IPS DF 6.9 (cell line): ENCODE measurements around the gene SCAF11.

Experiments
- DNase-seq: peaks from one replicate; pipeline ENCODE4 v3.0.0-alpha.2; 2013; ENCODE audit warnings: low read depth, low spot score
- H3K27ac ChIP-seq: one replicate; pipeline ENCODE4 v1.5.1; 2013; ENCODE audit warnings: low read length, control low read depth
- H3K27me3 ChIP-seq: 2 replicates; pipeline ENCODE4 v1.6.1; 2013; ENCODE audit warnings: mild to moderate bottlenecking, low read length; ENCODE audit not compliant: control insufficient read depth, insufficient read depth
- H3K36me3 ChIP-seq: 2 replicates; pipeline ENCODE4 v1.6.1; 2013; ENCODE audit warnings: low read length; ENCODE audit not compliant: control insufficient read depth, insufficient read depth
- H3K4me1 ChIP-seq: 2 replicates; pipeline ENCODE4 v1.6.1; 2013; ENCODE audit warnings: low read length; ENCODE audit not compliant: control insufficient read depth, insufficient read depth
- H3K4me3 ChIP-seq: 2 replicates; pipeline ENCODE4 v1.5.1; 2013; ENCODE audit warnings: mild to moderate bottlenecking, low read length
- H3K9me3 ChIP-seq: 2 replicates; pipeline ENCODE4 v1.6.1; 2013; ENCODE audit warnings: low read length, inconsistent platforms; ENCODE audit not compliant: control insufficient read depth, insufficient read depth
- WGBS: extraction: QIAGEN DNeasy Blood & Tissue Kit; methylation state at CpG from one replicate; pipeline ENCODE4 v1.1.7; 2013; ENCODE audit warnings: mixed read lengths, missing lambda C conversion rate; ENCODE audit not compliant: insufficient read length, insufficient coverage; 5-methylcytosine and 5-hydroxymethylcytosine counted together

Gene SCAF11

DNA sequence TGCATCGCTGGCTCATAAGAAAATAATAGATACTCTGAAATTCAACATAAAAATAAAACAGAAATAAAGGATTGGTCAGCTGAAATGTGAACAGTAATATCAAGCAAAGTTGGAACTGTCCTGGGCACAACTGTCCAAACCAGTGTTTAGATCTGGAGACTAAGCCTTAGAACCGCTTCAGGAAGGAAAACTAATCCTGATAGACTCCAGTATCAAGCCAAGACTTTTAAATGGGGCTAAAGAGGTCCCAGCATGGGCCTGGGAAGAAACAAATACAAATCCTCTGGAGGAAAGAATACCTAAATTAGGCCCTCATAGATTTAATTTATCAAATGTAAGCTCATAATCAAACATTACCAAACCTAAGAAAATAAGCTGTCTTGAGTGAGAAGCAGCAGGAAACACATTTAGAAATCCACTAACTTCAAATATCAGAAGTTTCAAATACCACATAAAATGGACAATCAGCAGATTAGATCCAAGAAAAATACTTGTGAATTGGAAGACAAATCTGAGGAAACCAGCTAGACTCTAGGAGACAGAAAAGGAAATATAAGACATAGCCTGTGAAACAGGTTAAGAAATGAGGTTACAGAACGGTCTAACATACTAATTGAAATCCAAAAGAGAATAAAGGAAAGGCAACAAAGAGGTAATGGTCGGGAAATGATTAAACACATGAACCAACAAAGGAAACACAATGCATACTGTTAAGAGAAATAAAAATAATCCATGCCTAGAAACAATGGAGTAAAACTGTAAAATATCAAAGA lies 27.6 kb downstream of the SCAF11 start:
- no peaks in the 10 kb centered on the region for H3K36me3 ChIP-seq
- no CpG with 5 or more reads among the region's 4 CpGs for WGBS

DNA sequence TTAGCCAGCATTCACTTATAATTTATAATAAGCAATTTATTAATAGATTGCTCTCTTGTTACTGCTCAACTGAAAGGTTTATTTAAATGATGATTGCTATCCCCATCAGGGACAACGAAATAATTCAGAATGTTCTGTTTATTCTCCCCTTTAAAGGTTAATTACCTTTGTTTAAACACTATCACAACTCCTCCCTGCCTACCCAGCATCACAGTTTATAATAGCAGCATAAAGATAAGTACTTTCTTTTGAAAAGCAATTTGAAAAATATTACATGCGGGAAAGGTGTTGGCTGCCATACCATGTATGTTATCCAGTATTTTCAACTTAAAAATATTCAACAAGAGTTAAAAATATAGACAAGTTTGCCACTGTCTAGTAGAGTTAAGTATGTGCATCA lies 30.6 kb downstream of the SCAF11 start:
- no peaks in the 10 kb centered on the region for H3K4me1 ChIP-seq
- no peaks in the 10 kb centered on the region for H3K27me3 ChIP-seq
- no CpG with 5 or more reads among the region's 2 CpGs for WGBS
- no peak overlapping the region for H3K4me3 ChIP-seq
- no peak for DNase-seq
- no peaks in the 10 kb centered on the region for H3K9me3 ChIP-seq
- H3K36me3 ChIP-seq: no peaks in the 10 kb centered on the region
- H3K27ac ChIP-seq: no peak overlapping the region

More for the DNA sequence above, 27.6 kb downstream of the SCAF11 start:
- no peak for DNase-seq
- Histone ChIP-seq H3K27me3 (no peaks in the 10 kb centered on the region), H3K9me3 (no peaks in the 10 kb centered on the region), H3K4me3 (no peak overlapping the region), H3K27ac (no peak overlapping the region), H3K4me1 (no peaks in the 10 kb centered on the region)

GRCh38 chr12:45959025-45959424 lies 31.3 kb downstream of the SCAF11 start:
- no peak for DNase-seq
- Histone ChIP-seq H3K27me3 (no peaks in the 10 kb centered on the region), H3K4me1 (no peaks in the 10 kb centered on the region), H3K4me3 (no peak overlapping the region), H3K36me3 (no peaks in the 10 kb centered on the region), H3K27ac (no peak overlapping the region), H3K9me3 (no peaks in the 10 kb centered on the region)
- no CpG with 5 or more reads among the region's 5 CpGs for WGBS

DNA sequence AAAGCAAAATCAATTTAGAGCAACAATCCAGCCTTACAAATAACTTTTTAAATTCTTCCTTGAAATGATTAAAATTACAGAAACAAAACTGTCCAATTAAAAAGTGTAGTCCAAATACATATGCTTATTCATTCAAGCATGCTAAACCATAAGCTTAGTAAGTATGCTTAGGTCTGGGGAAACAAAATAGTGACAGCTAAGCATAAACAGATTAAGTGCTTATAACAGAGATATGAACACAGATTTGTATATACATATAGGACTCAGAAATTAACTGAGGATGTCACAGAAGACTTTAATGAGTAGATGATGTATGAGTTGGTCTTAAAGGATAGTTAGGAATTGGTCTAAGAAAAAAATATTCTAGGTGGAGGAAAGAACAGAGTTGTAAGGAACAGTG lies 41.8 kb downstream of the SCAF11 start:
- no peak overlapping the region for H3K4me3 ChIP-seq
- H3K36me3 ChIP-seq: no peaks in the 10 kb centered on the region; the same call in 1 of the 2 replicates
- H3K27me3 ChIP-seq: no peaks in the 10 kb centered on the region
- no peak overlapping the region for H3K27ac ChIP-seq
- H3K4me1 ChIP-seq: no peaks in the 10 kb centered on the region
- H3K9me3 ChIP-seq: no peaks in the 10 kb centered on the region
- no peak for DNase-seq

DNA sequence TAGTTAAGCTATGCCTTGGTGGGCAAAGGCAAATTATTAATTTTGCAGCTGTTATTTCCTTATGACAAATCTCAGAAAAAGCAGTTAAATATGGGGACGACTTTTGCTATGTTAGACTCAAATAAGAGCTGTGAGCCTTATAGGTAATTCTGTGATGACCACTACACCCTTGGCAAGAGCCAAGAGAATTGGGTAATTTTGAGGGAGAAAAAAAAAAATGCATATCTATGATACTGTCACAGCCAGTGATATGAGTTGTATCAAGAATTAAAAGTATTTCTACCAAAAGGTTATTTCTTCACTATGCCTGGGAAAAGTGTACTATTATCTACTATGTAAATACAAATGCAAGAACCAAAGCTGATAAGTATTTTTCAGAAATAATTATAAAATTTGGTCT lies 43.9 kb downstream of the SCAF11 start:
- DNase-seq: no peak
- Histone ChIP-seq H3K27ac (no peak overlapping the region), H3K4me1 (no peaks in the 10 kb centered on the region), H3K9me3 (no peaks in the 10 kb centered on the region), H3K36me3 (no peaks in the 10 kb centered on the region; the same call in 1 of the 2 replicates), H3K27me3 (no peaks in the 10 kb centered on the region), H3K4me3 (no peak overlapping the region)
- WGBS: no CpG with 5 or more reads among the region's 1 CpG

GRCh38 chr12:45944771-45945170 lies 45.6 kb downstream of the SCAF11 start:
- Histone ChIP-seq H3K27ac (no peak overlapping the region), H3K4me3 (no peak overlapping the region), H3K4me1 (no peaks in the 10 kb centered on the region), H3K36me3 (no peaks in the 10 kb centered on the region; the same call in 1 of the 2 replicates), H3K27me3 (no peaks in the 10 kb centered on the region), H3K9me3 (no peaks in the 10 kb centered on the region)
- no peak for DNase-seq
- WGBS: no CpG with 5 or more reads among the region's 1 CpG

- Histone ChIP-seq H3K27ac (no peak overlapping the region), H3K4me1 (no peaks in the 10 kb centered on the region), H3K4me3 (no peak overlapping the region), H3K9me3 (no peaks in the 10 kb centered on the region), H3K27me3 (no peaks in the 10 kb centered on the region), H3K36me3 (no peaks in the 10 kb centered on the region)
- DNase-seq: no peak
- WGBS: no CpG with 5 or more reads among the region's 2 CpGs
Observed at GRCh38 chr12:45939759-45940158, 50.6 kb downstream of the SCAF11 start.

DNA sequence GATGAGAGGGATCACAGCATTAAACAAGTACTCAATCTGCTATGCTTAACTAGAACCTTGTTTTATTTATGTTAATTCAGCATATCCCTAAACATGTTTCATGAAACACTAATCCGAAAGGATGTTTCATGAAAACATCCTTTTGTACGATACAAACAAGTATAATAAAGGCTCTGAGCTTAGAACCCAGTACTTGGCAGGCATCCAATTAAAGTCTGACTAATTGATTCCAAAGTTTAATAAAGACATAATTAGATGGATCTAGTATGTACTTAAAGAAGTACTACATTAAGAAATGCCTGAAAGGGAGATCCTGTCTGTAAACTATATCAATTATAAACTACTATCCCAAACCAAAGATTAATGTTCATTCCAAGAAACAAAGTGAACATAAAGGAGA lies 51.8 kb downstream of the SCAF11 start:
- no peak for DNase-seq
- H3K4me3 ChIP-seq: no peak overlapping the region
- no peaks in the 10 kb centered on the region for H3K9me3 ChIP-seq
- no peak overlapping the region for H3K27ac ChIP-seq
- no peaks in the 10 kb centered on the region for H3K4me1 ChIP-seq
- no peaks in the 10 kb centered on the region for H3K36me3 ChIP-seq
- H3K27me3 ChIP-seq: no peaks in the 10 kb centered on the region
- WGBS: no CpG with 5 or more reads among the region's 2 CpGs

DNA sequence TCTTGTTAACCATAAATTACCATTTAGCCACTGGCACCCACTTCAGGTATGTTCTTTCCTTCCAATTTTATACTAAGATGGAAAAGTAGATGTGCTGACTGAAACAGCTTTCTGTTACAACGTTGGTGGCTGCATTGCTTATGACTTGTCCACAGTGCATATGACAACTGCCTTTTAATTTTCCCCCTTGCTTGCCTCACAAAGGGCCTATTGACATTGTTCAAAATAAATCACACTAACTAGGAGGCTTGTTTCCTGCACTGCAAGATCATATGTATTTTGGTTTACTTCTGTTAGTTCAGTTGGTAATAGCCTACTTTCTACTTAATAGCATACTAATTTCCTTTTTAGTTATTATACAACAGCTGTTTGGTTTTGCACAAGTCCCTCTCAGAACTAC lies 55.4 kb downstream of the SCAF11 start:
- Histone ChIP-seq H3K4me3 (no peak overlapping the region), H3K9me3 (no peaks in the 10 kb centered on the region), H3K36me3 (no peaks in the 10 kb centered on the region), H3K27ac (no peak overlapping the region), H3K27me3 (no peaks in the 10 kb centered on the region), H3K4me1 (no peaks in the 10 kb centered on the region)
- no peak for DNase-seq
- WGBS: no CpG with 5 or more reads among the region's 1 CpG

GRCh38 chr12:45933504-45933903 lies 56.9 kb downstream of the SCAF11 start:
- WGBS: 100% methylated on average over 2 of the region's 2 CpGs
- Histone ChIP-seq H3K4me3 (no peak overlapping the region), H3K36me3 (no peaks in the 10 kb centered on the region; the same call in 1 of the 2 replicates), H3K4me1 (no peaks in the 10 kb centered on the region), H3K9me3 (no peaks in the 10 kb centered on the region), H3K27ac (no peak overlapping the region), H3K27me3 (no peaks in the 10 kb centered on the region)
- no peak for DNase-seq

DNA sequence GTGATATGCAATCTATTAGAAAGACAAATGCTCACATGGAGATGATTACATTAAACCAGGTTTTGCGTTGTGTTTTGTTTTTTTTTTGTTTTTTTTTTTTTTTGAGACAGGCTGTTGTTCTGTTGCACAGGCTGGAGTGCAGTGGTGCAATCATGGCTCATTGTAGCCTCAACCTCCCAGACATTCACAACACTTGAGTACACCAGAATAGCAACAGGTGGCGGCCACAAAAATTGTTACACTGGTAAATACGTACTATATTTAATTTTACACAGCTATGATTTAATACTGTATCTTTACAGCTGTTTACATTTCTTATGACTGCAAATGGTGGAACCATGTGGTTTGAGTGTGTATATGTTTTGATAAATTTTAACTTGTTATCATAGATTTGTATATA lies 60.0 kb downstream of the SCAF11 start:
- DNase-seq: no peak
- no peaks in the 10 kb centered on the region for H3K9me3 ChIP-seq
- no peak overlapping the region for H3K27ac ChIP-seq
- no peaks in the 10 kb centered on the region for H3K4me1 ChIP-seq
- peaks cover 2% of the 10 kb centered on the region; the same call in 1 of the 2 replicates for H3K36me3 ChIP-seq
- H3K4me3 ChIP-seq: no peak overlapping the region
- no peaks in the 10 kb centered on the region for H3K27me3 ChIP-seq
- no CpG with 5 or more reads among the region's 3 CpGs for WGBS
